HCT116 (cell line): ENCODE results near the gene USP7. TPM values are rescaled to one million over a fixed set of nuclear protein-coding genes. Genes with fewer than 3 reads are reported as not detected.

Experiments used
- ATAC-seq: fragments of 200-7000 bp; cut with Tn5 transposase; 2 replicates; pipeline ENCODE4 v1.9.1; 2020; ENCODE audit warnings: mild to moderate bottlenecking, moderate library complexity
- BruUV-seq: library from RNA; stranded (reverse); fragments of 400-500 nt; replicated peaks from 2 replicates; lab custom pipeline; 2021; lab: Mats Ljungman, UMichigan
- CTCF ChIA-PET: fragments of 300-600 bp; sonication (Branson Sonifier 250); formaldehyde crosslinking; loops from one replicate; lab custom pipeline; 2021; ENCODE audit warnings: antibody characterized with exemption; lab: Charles Lee
- POLR2A ChIA-PET: fragments of 300-600, 350-600 bp; sonication (Branson Sonifier 250); formaldehyde crosslinking; loops from one replicate; lab custom pipeline; 2021; ENCODE audit warnings: antibody characterized with exemption; lab: Charles Lee
- RAD21 ChIA-PET, 2 experiments: fragments of 300-600 bp; sonication (Branson Sonifier 250); formaldehyde crosslinking; loops; one replicate each; lab custom pipeline; 2023; ENCODE audit warnings: low total read pairs in 2 of 2; ENCODE audit not compliant: uncharacterized antibody in 2 of 2, unreplicated experiment in 2 of 2, low non-redundant PET in 1 of 2; lab: Charles Lee
- DNase-seq: peaks from one replicate; pipeline ENCODE4 v3.0.0-alpha.2; 2010; ENCODE audit warnings: low read depth, low spot score
- H2AFZ ChIP-seq: fragments of 200-600 bp; shearing (Covaris generic), sonication (generic); 2 replicates; pipeline ENCODE4 v1.6.1; 2017; ENCODE audit warnings: low read depth, mixed run types, mixed read lengths, antibody characterized with exemption, low read length; ENCODE audit not compliant: poor library complexity, severe bottlenecking
- H3K27ac ChIP-seq: 2 replicates; pipeline ENCODE4 v1.5.1; 2012; ENCODE audit warnings: low read depth, low read length
- H3K27me3 ChIP-seq: fragments of 200-600 bp; sonication (generic); 2 replicates; pipeline ENCODE4 v1.6.1; 2016; ENCODE audit warnings: mixed run types, low read length, mixed read lengths; ENCODE audit not compliant: insufficient read depth
- H3K36me3 ChIP-seq, 2 experiments: fragments of 200-500 bp in 1 of 2; fragments of 200-600 bp in 1 of 2; sonication (Bioruptor generic) in 1 of 2; sonication (generic) in 1 of 2; 2 replicates each; pipeline versions ENCODE4 v1.5.1 to v1.6.1; 2014 to 2016; ENCODE audit warnings: low read length in 2 of 2, inconsistent platforms in 1 of 2, mixed read lengths in 1 of 2, mixed run types in 1 of 2; ENCODE audit not compliant: insufficient read depth in 2 of 2, control insufficient read depth in 1 of 2
- H3K4me1 ChIP-seq, 2 experiments: fragments of 200-600 bp in 1 of 2; sonication (generic) in 1 of 2; 2 replicates each; pipeline versions ENCODE4 v1.5.1 to v1.6.1; 2012 to 2017; ENCODE audit warnings: low read length in 2 of 2, inconsistent platforms in 1 of 2, mild to moderate bottlenecking in 1 of 2, mixed read lengths in 1 of 2, mixed run types in 1 of 2, moderate library complexity in 1 of 2; ENCODE audit not compliant: insufficient read depth in 2 of 2, control insufficient read depth in 1 of 2
- H3K4me2 ChIP-seq: fragments of 200-600 bp; sonication (generic); 2 replicates; pipeline ENCODE4 v1.6.1; 2017; ENCODE audit warnings: mixed run types, low read length, mixed read lengths
- H3K4me3 ChIP-seq, 2 experiments: fragments of 200-600 bp in 1 of 2; sonication (generic) in 1 of 2; replicated peaks in 1 of 2; 2 replicates each; pipeline ENCODE4 v1.5.1; 2011 to 2016; ENCODE audit warnings: low read length in 2 of 2, control low read depth in 1 of 2, low read depth in 1 of 2, mild to moderate bottlenecking in 1 of 2, mixed read lengths in 1 of 2, mixed run types in 1 of 2
- H3K79me2 ChIP-seq: fragments of 200-600 bp; sonication (generic); 2 replicates; pipeline ENCODE4 v1.6.1; 2017; ENCODE audit warnings: mild to moderate bottlenecking, mixed run types, low read length, moderate library complexity, mixed read lengths; ENCODE audit not compliant: insufficient read depth
- H3K9ac ChIP-seq: fragments of 200-600 bp; sonication (generic); 2 replicates; pipeline ENCODE4 v1.6.1; 2016; ENCODE audit warnings: low read length, mixed read lengths
- H3K9me2 ChIP-seq: fragments of 200-600 bp; sonication (generic), shearing (Covaris generic); 2 replicates; pipeline ENCODE4 v1.6.1; 2017; ENCODE audit warnings: mixed run types, mild to moderate bottlenecking, moderate library complexity; ENCODE audit not compliant: insufficient read depth
- H3K9me3 ChIP-seq, 2 experiments: fragments of 200-500 bp in 1 of 2; fragments of 200-600 bp in 1 of 2; sonication (Bioruptor generic) in 1 of 2; sonication (generic) in 1 of 2; 2 replicates each; pipeline ENCODE4 v1.6.1; 2014 to 2017; ENCODE audit warnings: low read length in 2 of 2, mixed read lengths in 2 of 2, inconsistent platforms in 1 of 2, low read depth in 1 of 2, mild to moderate bottlenecking in 1 of 2, mixed run types in 1 of 2, moderate library complexity in 1 of 2; ENCODE audit not compliant: control insufficient read depth in 1 of 2, insufficient read depth in 1 of 2
- H4K20me1 ChIP-seq: fragments of 200-600 bp; sonication (generic), shearing (Covaris generic); 2 replicates; pipeline ENCODE4 v1.6.1; 2017; ENCODE audit warnings: mixed run types, mild to moderate bottlenecking, moderate library complexity; ENCODE audit not compliant: insufficient read depth
- ATF3 ChIP-seq: IDR thresholded peaks from 2 replicates; pipeline ENCODE4 v1.6.1; 2012
- EZH2phosphoT487 ChIP-seq: fragments of 200-600 bp; IDR thresholded peaks from 2 replicates; pipeline ENCODE4 v1.6.1; 2018; ENCODE audit warnings: antibody characterized with exemption, borderline replicate concordance
- JUND ChIP-seq: IDR thresholded peaks from 2 replicates; pipeline ENCODE4 v1.6.1; 2012
- REST ChIP-seq: IDR thresholded peaks from 2 replicates; pipeline ENCODE4 v1.6.1; 2012; ENCODE audit warnings: low read depth
- SIN3A ChIP-seq: IDR thresholded peaks from 2 replicates; pipeline ENCODE4 v1.6.1; 2012; ENCODE audit warnings: low read depth
- SRF ChIP-seq: IDR thresholded peaks from 2 replicates; pipeline ENCODE4 v1.6.1; 2012; ENCODE audit warnings: low read depth
- TCF7L2 ChIP-seq: IDR thresholded peaks from 2 replicates; pipeline ENCODE4 v1.7.0; 2011; ENCODE audit warnings: borderline replicate concordance, inconsistent platforms; ENCODE audit not compliant: insufficient read depth, insufficient read length; ENCODE audit errors: extremely low read depth
- YY1 ChIP-seq: IDR thresholded peaks from 2 replicates; pipeline ENCODE4 v1.6.1; 2011; ENCODE audit warnings: low read length, low read depth, moderate library complexity, mild to moderate bottlenecking; ENCODE audit not compliant: insufficient replicate concordance; ENCODE audit errors: extremely low read depth
- ZBTB33 ChIP-seq: IDR thresholded peaks from 2 replicates; pipeline ENCODE4 v1.6.1; 2011; ENCODE audit warnings: mild to moderate bottlenecking, low read length, moderate library complexity; ENCODE audit not compliant: insufficient replicate concordance; ENCODE audit errors: extremely low read depth
- ZFX ChIP-seq: fragments of 450-650 bp; IDR thresholded peaks from 2 replicates; pipeline ENCODE4 v1.6.1; 2017
- intact Hi-C: fragments of 100-400 bp; cut with micrococcal nuclease; formaldehyde crosslinking; loops from 2 replicates; pipeline ENCODE4 v1.10.0; 2022
- total RNA-seq: library from RNA; stranded (reverse); gene quantifications from one replicate; pipeline ENCODE4 v1.2.1, GENCODE V29; 2021; ENCODE audit not compliant: unreplicated experiment

The USP7 gene
- total RNA-seq, 1 experiment from 2014 or later = 154 TPM

- Histone ChIP-seq H3K9ac (no peak overlapping the region), H3K4me3 (no peak overlapping the region), H3K4me2 (no peak overlapping the region), H3K79me2 (no peaks in the 10 kb centered on the region), H3K27ac (no peak overlapping the region), H3K9me3 (no peaks in the 10 kb centered on the region), H4K20me1 (no peaks in the 10 kb centered on the region), H3K27me3 (no peaks in the 10 kb centered on the region), H3K9me2 (no peaks in the 10 kb centered on the region), H3K36me3 (peaks cover 18 to 23% of the 10 kb centered on the region in 2 experiments; a peak in 3 of 4 replicates), H3K4me1 (peaks cover 10 to 28% of the 10 kb centered on the region in 2 experiments), H2AFZ (no peak overlapping the region)
- POLR2A ChIA-PET = interaction anchor here (1.2 kb wide), 1 partner anchor 20 kb away, joined by 4 read pairs; the partner anchor contains the start of gene CARHSP1
- no TSS peak for BruUV-seq
- RAD21 ChIA-PET = interaction anchor here in 1 of 2 experiments (0.6 kb wide), 1 partner anchor 233 kb away, joined by 4 read pairs; no protein-coding TSS in a partner anchor
- CTCF ChIA-PET = interaction anchor here (1.5 kb wide), 1 partner anchor 9 kb away, joined by 4 read pairs; no protein-coding TSS in a partner anchor
- intact Hi-C loops = no loop called here
- ATAC-seq (no peak), DNase-seq (no peak)
- TF ChIP-seq REST (no peak), EZH2phosphoT487 (no peak), SIN3A (no peak), TCF7L2 (no peak), SRF (no peak), ATF3 (no peak), ZFX (no peak), ZBTB33 (no peak), YY1 (no peak), JUND (no peak)
These were observed 74.5 kb downstream of the USP7 start for GRCh38 chr16:8888951-8889892.
